ENCODE measurements around the gene GCN1. TPM values are rescaled to one million over a fixed set of nuclear protein-coding genes. Genes with fewer than 3 reads are reported as not detected.
"Not testable (repeated sequence)": the region's sequence is repeated elsewhere in the genome, so short reads cannot be mapped to it uniquely, and the experiment has no call there.

The GCN1 gene
- total RNA-seq, 1 experiment from 2014 or later, result 116 TPM

DNA sequence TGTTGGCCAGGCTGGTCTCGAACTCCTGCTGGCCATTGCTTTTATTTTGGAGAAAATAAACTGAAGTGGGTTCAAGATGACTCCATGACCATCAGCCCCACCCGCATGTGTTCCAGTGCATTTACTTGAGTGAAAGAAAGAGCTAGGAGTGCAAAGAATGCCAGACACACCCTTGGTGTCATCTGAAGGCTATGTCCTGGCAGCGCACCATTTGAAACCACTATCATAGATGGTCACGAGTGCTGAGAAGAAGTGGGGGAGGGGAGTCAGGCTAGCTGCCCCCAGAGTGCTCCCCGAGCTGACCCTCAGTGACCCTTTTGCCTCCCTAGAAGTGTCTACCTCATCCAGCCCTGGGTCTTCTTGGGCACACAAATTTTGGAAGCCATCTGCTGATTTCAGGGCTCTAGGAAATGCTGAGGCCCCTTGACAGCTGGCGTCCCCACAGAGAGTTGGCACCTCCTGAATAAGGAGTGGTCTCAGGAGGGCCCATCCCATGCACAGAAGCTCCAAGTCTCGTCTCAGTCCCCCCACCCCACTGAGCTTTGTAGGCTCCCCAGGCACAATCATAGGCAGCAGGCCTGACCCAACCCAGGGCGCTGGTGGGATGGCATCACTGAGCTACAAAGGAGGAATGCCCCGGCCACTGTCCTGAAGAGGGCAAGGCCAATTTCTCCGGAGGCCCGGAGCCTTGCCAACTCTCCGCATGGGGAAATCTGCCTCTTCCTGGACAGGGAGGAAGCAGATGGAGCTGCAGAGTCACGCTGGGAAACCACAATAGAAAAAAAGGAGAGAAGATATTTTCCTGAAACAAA, 43.1 kb upstream of the GCN1 start:
- Histone ChIP-seq H3K36me3 (ENCODE audit: low read depth) (no peaks in the 10 kb centered on the region), H3K79me2 (ENCODE audit: low read depth) (peaks cover 85% of the 10 kb centered on the region), H3K4me3 (no peak overlapping the region), H3F3A (ENCODE audit: insufficient read depth, low read depth) (peaks cover 19% of the 10 kb centered on the region), H3K9me3 (ENCODE audit: insufficient read depth, low read depth) (no peaks in the 10 kb centered on the region), H3K4me2 (no peak overlapping the region), H3K4me1 (replicated peaks; ENCODE audit: insufficient read depth) (peaks cover 37% of the 10 kb centered on the region), H3K27me3 (ENCODE audit: insufficient read depth, low read depth) (no peaks in the 10 kb centered on the region), H3K9me2 (ENCODE audit: insufficient read depth) (no peaks in the 10 kb centered on the region), H3K27ac (no peak overlapping the region), H4K20me1 (ENCODE audit: insufficient read depth) (peaks cover 22% of the 10 kb centered on the region), H2AFZ (no peak overlapping the region)
- no TSS peak for BruUV-seq (replicated peaks)
- peak in 1 of 2 experiments; percentile 83 for DNase-seq
- ChIA-PET CTCF (interaction anchor here (1.2 to 1.7 kb wide), 3 partner anchors 9 to 28 kb away, joined by 4 to 12 read pairs (median 8); partner anchors contain the start of gene PXN), POLR2A (ENCODE audit: unreplicated experiment) (interaction anchor here (0.6 to 2.6 kb wide), 10 partner anchors 10 to 1991 kb away, joined by 3 to 15 read pairs (median 4); partner anchors contain the start of gene RNU4-2)
- intact Hi-C loops (cut with micrococcal nuclease; ENCODE audit: unreplicated experiment), result loop anchor here (1.0 kb wide), 2 partner anchors 8 to 11 kb away; no protein-coding TSS in a partner anchor
- TF ChIP-seq, protein P1, sequence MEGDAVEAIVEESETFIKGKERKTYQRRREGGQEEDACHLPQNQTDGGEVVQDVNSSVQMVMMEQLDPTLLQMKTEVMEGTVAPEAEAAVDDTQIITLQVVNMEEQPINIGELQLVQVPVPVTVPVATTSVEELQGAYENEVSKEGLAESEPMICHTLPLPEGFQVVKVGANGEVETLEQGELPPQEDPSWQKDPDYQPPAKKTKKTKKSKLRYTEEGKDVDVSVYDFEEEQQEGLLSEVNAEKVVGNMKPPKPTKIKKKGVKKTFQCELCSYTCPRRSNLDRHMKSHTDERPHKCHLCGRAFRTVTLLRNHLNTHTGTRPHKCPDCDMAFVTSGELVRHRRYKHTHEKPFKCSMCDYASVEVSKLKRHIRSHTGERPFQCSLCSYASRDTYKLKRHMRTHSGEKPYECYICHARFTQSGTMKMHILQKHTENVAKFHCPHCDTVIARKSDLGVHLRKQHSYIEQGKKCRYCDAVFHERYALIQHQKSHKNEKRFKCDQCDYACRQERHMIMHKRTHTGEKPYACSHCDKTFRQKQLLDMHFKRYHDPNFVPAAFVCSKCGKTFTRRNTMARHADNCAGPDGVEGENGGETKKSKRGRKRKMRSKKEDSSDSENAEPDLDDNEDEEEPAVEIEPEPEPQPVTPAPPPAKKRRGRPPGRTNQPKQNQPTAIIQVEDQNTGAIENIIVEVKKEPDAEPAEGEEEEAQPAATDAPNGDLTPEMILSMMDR (conservative IDR thresholded peaks at IDR 0.05), result no peak
- no peak for TF ChIP-seq EZH2 (IDR thresholded peaks at IDR 0.05; ENCODE audit: low read depth)

DNA sequence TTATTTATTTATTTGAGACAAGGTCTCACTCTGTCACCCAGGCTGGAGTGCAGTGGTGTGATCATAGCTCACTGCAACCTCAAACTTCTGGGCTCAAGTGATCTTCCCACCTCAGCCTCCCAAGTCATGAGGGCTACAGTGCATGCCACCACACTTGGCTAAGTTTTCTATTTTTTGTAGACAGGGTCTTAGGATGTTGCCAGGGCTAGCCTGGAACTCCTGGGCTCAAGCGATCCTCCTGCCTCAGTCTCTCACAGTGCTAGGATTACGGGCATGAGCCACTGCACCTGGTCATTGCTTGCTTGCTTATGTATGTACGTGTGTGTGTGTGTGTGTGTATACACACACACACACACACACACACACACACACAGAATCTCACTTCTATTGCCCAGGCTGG, 42.3 kb upstream of the GCN1 start:
- Histone ChIP-seq H3K4me1 (replicated peaks; ENCODE audit: insufficient read depth) (peaks cover 44% of the 10 kb centered on the region), H4K20me1 (ENCODE audit: insufficient read depth) (peaks cover 16% of the 10 kb centered on the region), H3K79me2 (ENCODE audit: low read depth) (peaks cover 78% of the 10 kb centered on the region), H3F3A (ENCODE audit: insufficient read depth, low read depth) (peaks cover 27% of the 10 kb centered on the region)
- H3K4me3 ChIP-seq; H3K9me3 ChIP-seq (ENCODE audit: insufficient read depth, low read depth); H3K27me3 ChIP-seq (ENCODE audit: insufficient read depth, low read depth); H3K9me2 ChIP-seq (ENCODE audit: insufficient read depth); BruUV-seq (replicated peaks); DNase-seq; H3K36me3 ChIP-seq (ENCODE audit: low read depth); H3K27ac ChIP-seq; H3K4me2 ChIP-seq; H2AFZ ChIP-seq: not testable (repeated sequence)
- POLR2A ChIA-PET (ENCODE audit: unreplicated experiment), result interaction anchor here (0.6 to 2.6 kb wide), 4 partner anchors 27 to 1992 kb away, joined by 4 to 15 read pairs (median 4); partner anchors contain the start of gene RNU4-2
- CTCF ChIA-PET, result interaction anchor here (0.5 to 1.6 kb wide), 3 partner anchors 8 to 25 kb away, joined by 3 to 14 read pairs (median 12); no protein-coding TSS in a partner anchor
- intact Hi-C loops (cut with micrococcal nuclease; ENCODE audit: unreplicated experiment), result loop anchor here (1.0 kb wide), 2 partner anchors 8 to 11 kb away; no protein-coding TSS in a partner anchor

DNA sequence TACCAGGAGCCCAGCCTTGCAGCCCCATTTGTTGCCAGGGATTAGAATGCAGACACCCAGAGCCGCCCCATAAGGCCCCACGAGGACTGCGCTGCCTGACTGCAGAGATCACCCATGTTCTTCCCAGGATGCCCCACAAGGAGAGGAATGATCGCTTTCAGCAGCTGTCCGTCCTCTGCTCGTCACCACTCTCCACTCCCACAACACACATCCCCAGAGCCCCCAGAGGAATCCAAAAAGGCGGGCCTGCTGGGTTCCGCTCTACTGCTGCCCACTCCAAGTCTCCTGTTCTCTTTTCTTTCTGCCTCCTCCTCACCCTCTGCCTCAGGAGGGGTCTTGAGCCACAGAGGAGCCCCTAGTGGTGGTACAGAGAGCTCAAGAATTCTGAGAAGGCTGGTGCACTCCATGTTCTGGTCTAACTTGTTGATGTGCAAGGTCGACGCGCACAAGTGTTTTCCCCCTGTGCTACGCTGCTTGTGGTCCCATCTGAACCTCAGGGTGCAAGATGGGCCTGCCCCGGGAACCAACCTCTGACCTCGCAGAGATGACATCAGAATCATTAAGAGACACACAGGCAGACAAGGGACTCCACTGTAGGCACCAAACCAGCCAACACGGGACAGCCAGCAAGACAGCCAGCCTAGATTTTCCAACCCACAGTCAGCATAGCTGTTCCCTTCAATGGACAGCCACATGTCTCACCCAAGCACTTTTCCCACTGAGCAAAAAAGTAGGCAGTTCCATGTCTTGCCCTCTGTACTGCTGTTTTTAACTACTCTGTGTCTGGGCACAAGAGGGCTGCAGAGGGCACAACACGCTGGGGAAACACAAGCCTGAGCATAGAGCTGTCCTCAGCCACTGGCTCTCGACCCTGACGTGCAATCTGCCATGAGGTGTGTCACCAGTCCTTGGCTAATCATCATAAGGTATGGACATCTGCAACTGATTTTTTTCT, 41.1 kb upstream of the GCN1 start:
- POLR2A ChIA-PET (ENCODE audit: unreplicated experiment), result interaction anchor here (1.5 kb wide), 1 partner anchor 56 kb away, joined by 6 read pairs; the partner anchor contains the start of gene RNU4-2
- BruUV-seq (replicated peaks), result no TSS peak
- intact Hi-C loops (cut with micrococcal nuclease; ENCODE audit: unreplicated experiment), result no loop called here

More for the DNA sequence above, 41.1 kb upstream of the GCN1 start:
- Histone ChIP-seq H3K4me2 (peak overlapping the region; percentile 47; the same call in 1 of the 2 replicates), H3K79me2 (ENCODE audit: low read depth) (peaks cover 71% of the 10 kb centered on the region), H2AFZ (no peak overlapping the region), H3K9me3 (ENCODE audit: insufficient read depth, low read depth) (no peaks in the 10 kb centered on the region), H3K27ac (no peak overlapping the region), H3K27me3 (ENCODE audit: insufficient read depth, low read depth) (no peaks in the 10 kb centered on the region), H3F3A (ENCODE audit: insufficient read depth, low read depth) (peaks cover 35% of the 10 kb centered on the region), H3K9me2 (ENCODE audit: insufficient read depth) (no peaks in the 10 kb centered on the region), H3K4me1 (replicated peaks; ENCODE audit: insufficient read depth) (peaks cover 52% of the 10 kb centered on the region), H3K4me3 (no peak overlapping the region), H4K20me1 (ENCODE audit: insufficient read depth) (peaks cover 16% of the 10 kb centered on the region), H3K36me3 (ENCODE audit: low read depth) (no peaks in the 10 kb centered on the region)
- CTCF ChIA-PET, result interaction anchor here (0.6 to 1.6 kb wide), 4 partner anchors 21 to 44 kb away, joined by 3 to 17 read pairs (median 4); partner anchors contain the start of gene PXN
- TF ChIP-seq, protein P1 (conservative IDR thresholded peaks at IDR 0.05), result no peak
- no peak for TF ChIP-seq EZH2 (IDR thresholded peaks at IDR 0.05; ENCODE audit: low read depth)
- DNase-seq, result no peak

All from PC-9 (cell line).